Astrocyte of the hippocampus (primary cell): Measurements from ENCODE around the gene STK17A.
"Not testable (repeated sequence)": the region's sequence is repeated elsewhere in the genome, so short reads cannot be mapped to it uniquely, and the experiment has no call there.

Source experiments
- DNase-seq: peaks from one replicate; pipeline ENCODE4 v3.0.0; 2011; ENCODE audit warnings: low read depth, low spot score

Gene STK17A

GRCh38 chr7:43568529-43568928, 14.4 kb upstream of the STK17A start:
- DNase-seq, result peak; percentile 60

- peak; percentile 82 for DNase-seq
Measured at GRCh38 chr7:43569424-43569823, 13.5 kb upstream of the STK17A start.

- DNase-seq, result no peak
Measured at GRCh38 chr7:43570688-43571365, 12.1 kb upstream of the STK17A start.

DNA sequence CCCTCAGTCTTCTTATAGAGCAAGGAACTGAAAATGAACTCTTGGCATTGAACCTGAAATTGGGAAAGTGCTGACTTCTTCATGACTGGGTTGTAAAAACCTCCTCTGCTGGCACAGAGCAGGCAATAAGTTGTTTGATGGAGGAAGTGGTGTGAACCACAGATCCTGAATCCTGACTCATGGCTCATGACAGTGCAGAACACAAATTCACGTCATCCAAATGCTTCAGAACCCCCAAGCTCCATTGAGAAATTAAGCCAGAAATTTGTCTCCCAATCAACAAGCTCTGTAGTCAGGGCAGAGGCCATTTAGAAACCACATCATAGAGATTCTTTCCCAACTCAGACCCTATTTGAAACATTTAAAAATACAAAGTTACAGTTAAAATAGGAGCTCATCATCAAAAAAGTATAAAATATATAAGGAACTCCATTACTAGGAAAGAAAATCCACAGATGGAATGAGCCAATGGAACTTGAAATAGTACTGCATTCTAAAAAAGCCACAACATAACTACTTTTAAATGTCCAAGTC, 10.3 kb upstream of the STK17A start:
- DNase-seq, result peak; percentile 97

- DNase-seq, result not testable (repeated sequence)
Measured at GRCh38 chr7:43573832-43574231, 9.1 kb upstream of the STK17A start.

- no peak for DNase-seq
Measured at GRCh38 chr7:43575506-43575905, 7.4 kb upstream of the STK17A start.

- DNase-seq, result no peak
Measured at GRCh38 chr7:43576241-43576640, 6.7 kb upstream of the STK17A start.

GRCh38 chr7:43577485-43577951, 5.4 kb upstream of the STK17A start:
- peak; percentile 50 for DNase-seq

DNA sequence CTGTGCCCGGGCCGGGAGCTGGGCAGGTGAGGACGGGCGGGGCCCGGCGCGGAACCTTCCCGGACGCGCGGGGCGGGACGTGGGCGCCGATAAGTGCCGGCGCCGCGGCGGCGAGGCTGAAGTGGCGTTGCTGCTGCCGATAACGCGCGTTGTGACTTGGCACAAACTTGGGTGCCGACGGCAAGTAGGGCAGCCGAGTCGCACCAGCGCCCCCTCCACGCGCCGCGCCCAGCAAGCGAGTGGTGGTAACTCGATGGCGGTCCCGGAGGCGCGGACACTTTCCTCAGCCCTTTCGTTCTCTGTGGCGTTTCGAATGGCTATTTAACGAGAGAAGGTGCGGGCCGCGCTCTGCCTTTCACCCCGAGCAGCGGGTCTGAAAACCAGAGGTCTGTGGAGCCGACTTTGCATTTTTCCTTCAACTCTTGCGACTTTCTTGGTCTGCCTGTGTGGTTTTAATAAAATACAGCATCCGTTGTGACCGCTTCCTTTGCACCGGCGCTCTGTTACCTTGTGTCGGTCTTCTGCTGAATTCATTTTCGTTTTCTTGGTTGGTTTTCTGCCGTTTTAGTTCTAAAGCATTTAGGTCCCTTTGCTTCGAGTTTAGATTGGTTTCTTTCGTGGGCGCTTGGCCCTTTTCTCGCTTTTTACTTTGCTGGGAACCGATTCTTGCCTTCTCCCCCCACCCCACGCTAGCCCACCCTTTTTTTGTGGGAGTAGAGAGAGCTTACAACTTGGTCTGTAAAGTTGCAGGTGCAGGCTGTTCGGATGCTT, 701 bp downstream of the STK17A start:
- DNase-seq, result peak; percentile 81

DNA sequence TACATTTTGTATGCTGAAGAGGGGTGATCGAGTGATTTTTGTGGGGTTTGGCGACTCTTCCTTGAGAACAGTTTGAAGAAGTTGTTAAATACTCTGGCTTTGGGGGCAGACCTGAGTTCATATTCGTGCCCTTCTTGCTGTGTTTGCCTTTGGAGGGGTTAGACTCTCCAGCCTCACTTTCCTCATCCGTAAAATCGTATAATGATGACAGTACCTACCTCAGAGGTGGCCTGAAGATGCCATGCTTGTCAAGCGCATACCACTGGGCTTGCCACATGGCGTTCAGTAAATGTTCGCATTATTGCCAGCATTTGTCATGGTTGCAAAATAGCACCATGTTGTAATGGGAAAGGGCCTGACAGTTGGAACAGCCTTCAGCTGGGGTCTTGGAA, 1.3 kb downstream of the STK17A start:
- DNase-seq, result peak; percentile 72

GRCh38 chr7:43584733-43585132, 1.8 kb downstream of the STK17A start:
- peak; percentile 30 for DNase-seq

DNA sequence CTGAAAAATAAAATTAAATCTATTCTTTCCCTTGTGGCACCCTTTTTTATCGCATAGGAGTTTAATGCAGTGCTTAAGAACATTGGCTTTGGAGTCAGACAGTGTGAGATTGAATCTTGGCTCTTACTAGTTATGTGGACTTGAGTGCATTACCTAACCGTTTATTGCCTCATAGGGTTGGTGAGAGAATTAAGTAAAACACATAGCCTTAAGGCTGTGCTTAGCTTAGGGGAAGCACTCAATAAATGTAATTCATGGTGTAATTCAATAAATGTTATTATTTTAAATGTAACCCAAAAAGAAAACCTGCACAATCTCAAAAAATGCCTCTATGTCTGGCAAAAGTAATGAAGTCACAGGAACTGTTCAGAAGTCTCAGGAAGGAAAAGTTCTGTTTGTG, 2.7 kb downstream of the STK17A start:
- DNase-seq, result peak; percentile 62

GRCh38 chr7:43586251-43586900, 3.5 kb downstream of the STK17A start:
- peak; percentile 64 for DNase-seq

GRCh38 chr7:43588477-43589132, 5.7 kb downstream of the STK17A start:
- peak; percentile 25 for DNase-seq

GRCh38 chr7:43589133-43589478, 6.2 kb downstream of the STK17A start:
- no peak for DNase-seq

DNA sequence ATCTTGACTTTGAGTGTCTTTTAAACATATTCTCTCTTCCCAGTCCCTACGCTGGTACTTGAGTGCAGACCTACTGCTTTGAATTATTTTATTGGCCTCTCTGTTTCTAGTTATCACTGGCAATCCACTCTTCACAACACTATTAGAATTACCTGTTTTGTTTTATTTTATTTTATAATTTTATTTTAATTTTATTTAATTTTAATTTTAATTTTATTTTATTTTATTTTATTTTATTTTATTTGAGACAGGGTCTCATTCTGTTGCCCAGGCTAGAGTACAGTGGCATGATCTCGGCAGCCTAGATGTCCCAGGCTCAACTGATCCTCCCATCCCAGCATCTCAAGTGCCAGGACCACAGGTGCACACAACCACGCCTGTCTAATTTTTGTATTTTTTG, 6.8 kb downstream of the STK17A start:
- no peak for DNase-seq

DNA sequence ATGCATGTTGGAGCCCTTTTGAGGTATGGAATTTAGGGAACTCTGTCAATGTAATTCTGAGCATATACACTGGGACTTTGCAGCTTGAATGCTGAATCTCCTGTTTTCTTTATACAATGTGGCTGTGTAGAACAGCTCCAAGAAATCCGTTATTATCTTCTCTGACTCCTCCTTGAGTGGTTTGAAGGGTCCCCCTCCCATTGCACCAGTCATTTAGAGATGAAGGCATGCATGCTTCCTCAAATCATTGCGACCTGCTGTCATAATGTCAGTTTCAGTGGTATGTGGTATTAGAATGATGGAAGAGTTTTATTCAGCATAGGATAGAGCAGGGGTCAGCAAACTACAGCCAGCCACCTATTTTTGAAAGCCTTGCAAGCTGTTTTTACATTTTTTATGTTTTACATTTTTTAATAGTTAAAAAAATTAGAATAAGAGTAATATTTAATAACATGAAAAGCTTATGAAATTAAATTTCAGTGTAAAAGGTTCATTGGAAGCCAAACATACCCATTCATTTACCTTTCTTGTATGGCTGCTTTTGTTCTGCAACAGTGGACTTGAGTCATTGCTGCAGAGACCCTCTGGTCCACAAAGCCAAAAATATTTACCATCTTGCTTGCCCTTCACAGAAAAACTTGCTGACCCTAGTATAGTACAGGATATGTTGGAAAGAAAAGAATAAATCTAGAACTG, 8.1 kb downstream of the STK17A start:
- no peak for DNase-seq

- peak; percentile 45 for DNase-seq
Measured at GRCh38 chr7:43591558-43592180, 8.8 kb downstream of the STK17A start.

DNA sequence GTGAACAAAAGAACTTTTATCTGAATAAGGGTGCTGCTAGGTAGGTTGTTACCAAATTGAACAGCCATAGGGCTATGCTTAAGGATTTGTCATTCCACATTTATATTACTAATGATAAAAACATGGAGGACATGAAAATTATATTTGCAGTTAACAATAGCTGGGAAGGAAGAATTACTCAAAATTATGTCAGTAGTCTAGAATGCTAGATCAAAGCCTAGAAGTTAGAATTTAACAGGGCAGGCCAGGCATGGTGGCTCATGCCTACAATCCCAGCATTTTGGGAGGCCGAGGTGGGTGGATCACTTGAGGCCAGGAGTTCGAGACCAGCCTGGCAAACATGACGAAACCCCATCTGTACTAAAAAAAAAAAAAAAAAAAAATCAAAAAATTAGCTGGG, 9.4 kb downstream of the STK17A start:
- no peak for DNase-seq

GRCh38 chr7:43593010-43593409, 10.1 kb downstream of the STK17A start:
- DNase-seq, result no peak

DNA sequence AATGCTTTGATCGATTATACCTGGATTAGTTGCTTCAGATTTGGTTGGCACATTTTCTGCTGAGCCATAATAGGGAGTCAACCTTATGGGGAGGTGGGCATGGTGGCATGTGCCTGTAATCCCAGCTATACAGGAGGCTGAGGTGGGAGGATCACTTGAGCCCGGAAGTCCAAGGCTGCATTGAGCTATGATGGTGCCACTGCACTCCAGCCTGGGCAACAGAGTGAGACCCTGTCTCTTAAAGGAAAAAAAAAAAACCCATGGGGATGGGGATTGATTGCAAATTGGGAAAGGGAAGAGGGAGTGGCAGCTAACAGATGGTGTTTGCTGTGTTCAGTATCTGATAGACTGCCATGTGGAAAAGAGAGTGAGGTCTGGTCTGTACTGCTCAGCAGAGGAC, 11.1 kb downstream of the STK17A start:
- no peak for DNase-seq
